HepG2 (cell line): ENCODE data around the gene GSTK1. TPM values are rescaled to one million over a fixed set of nuclear protein-coding genes. Genes with fewer than 3 reads are reported as not detected.

Source experiments
- ATAC-seq: fragments of 200-7000 bp; cut with Tn5 transposase; 3 replicates; pipeline ENCODE4 v1.9.1; 2020; ENCODE audit warnings: mild to moderate bottlenecking, moderate library complexity
- BruUV-seq: library from RNA; stranded (reverse); fragments of 400-500 nt; replicated peaks from 2 replicates; lab custom pipeline; 2021; lab: Mats Ljungman, UMichigan
- CTCF ChIA-PET: fragments of 300-600 bp; formaldehyde crosslinking; extraction: SDS; loops from one replicate; lab custom pipeline; 2021; ENCODE audit warnings: low total read pairs, inconsistent platforms, low intra/inter-chr PET ratio; lab: Yijun Ruan, JAX
- POLR2A ChIA-PET: fragments of 350-600 bp; sonication (Branson Sonifier 250); formaldehyde crosslinking; loops from one replicate; lab custom pipeline; 2020; ENCODE audit warnings: antibody characterized with exemption, inconsistent platforms; lab: Yijun Ruan, JAX
- DNase-seq: peaks from one replicate; pipeline ENCODE4 v3.0.0-alpha.2; 2015; ENCODE audit warnings: low spot score
- FAIRE-seq: peaks from 3 replicates; lab custom pipeline; 2011; peaks lifted over from hg19 to GRCh38; lab: Jason Lieb, UNC
- H2AFZ ChIP-seq: one replicate; pipeline ENCODE4 v1.6.1; 2011; ENCODE audit warnings: low read length, inconsistent platforms
- H3K27ac ChIP-seq: fragments of 300-600 bp; 3 replicates; pipeline ENCODE4 v1.8.0; 2011; ENCODE audit warnings: mixed run types, mild to moderate bottlenecking, mixed read lengths, low read length, inconsistent platforms; ENCODE audit not compliant: insufficient read depth; ENCODE audit errors: extremely low read length
- H3K27me3 ChIP-seq, 2 experiments: fragments of 200-600 bp in 1 of 2; 2 replicates in 1 of 2; 3 replicates in 1 of 2; pipeline versions ENCODE4 v1.6.0 to v1.8.0; 2011; ENCODE audit warnings: low read length in 2 of 2, mild to moderate bottlenecking in 2 of 2, moderate library complexity in 2 of 2, inconsistent platforms in 1 of 2; ENCODE audit not compliant: insufficient read depth in 2 of 2, control insufficient read depth in 1 of 2
- H3K36me3 ChIP-seq, 2 experiments: fragments of 200-600 bp in 1 of 2; replicated peaks in 1 of 2; 2 replicates in 1 of 2; 3 replicates in 1 of 2; pipeline versions ENCODE4 v1.5.1 to v1.8.0; 2011; ENCODE audit warnings: low read length in 2 of 2, inconsistent platforms in 1 of 2; ENCODE audit not compliant: insufficient read depth in 2 of 2, control insufficient read depth in 1 of 2
- H3K4me1 ChIP-seq: 2 replicates; pipeline ENCODE4 v1.5.1; 2012; ENCODE audit warnings: low read length, inconsistent platforms; ENCODE audit not compliant: insufficient read depth
- H3K4me2 ChIP-seq: 2 replicates; pipeline ENCODE4 v1.6.0; 2011; ENCODE audit warnings: low read depth, low read length, inconsistent platforms
- H3K4me3 ChIP-seq, 3 experiments: fragments of 200-600 bp in 1 of 3; sonication (generic), shearing (Covaris generic) in 1 of 3; replicated peaks in 1 of 3; 2 replicates each; pipeline ENCODE4 v1.5.1; 2011 to 2016; ENCODE audit warnings: low read length in 3 of 3, inconsistent platforms in 2 of 3, low read depth in 2 of 3, mild to moderate bottlenecking in 2 of 3, control low read depth in 1 of 3, mixed read lengths in 1 of 3; ENCODE audit not compliant: insufficient read depth in 1 of 3
- H3K79me2 ChIP-seq: one replicate; pipeline ENCODE4 v1.6.1; 2011; ENCODE audit warnings: low read length, inconsistent platforms; ENCODE audit not compliant: insufficient read depth
- H3K9ac ChIP-seq: 2 replicates; pipeline ENCODE4 v1.6.0; 2011; ENCODE audit warnings: mild to moderate bottlenecking, low read depth, low read length, inconsistent platforms; ENCODE audit not compliant: insufficient read depth
- H3K9me3 ChIP-seq: 2 replicates; pipeline ENCODE4 v1.5.1; 2012; ENCODE audit warnings: mild to moderate bottlenecking, low read length
- H4K20me1 ChIP-seq: 2 replicates; pipeline ENCODE4 v1.6.0; 2011; ENCODE audit warnings: inconsistent platforms, mild to moderate bottlenecking, low read length, moderate library complexity; ENCODE audit not compliant: insufficient read depth
- GMEB2 ChIP-seq: IDR thresholded peaks from 2 replicates; pipeline ENCODE4 v1.6.1; 2016; ENCODE audit warnings: missing biosample characterization, missing genetic modification reagents, low read depth
- NCOA5 ChIP-seq: sonication (generic); formaldehyde crosslinking; IDR thresholded peaks from 2 replicates; pipeline ENCODE4 v1.4.0; 2020; ENCODE audit warnings: missing genetic modification reagents
- ZKSCAN8 ChIP-seq: IDR thresholded peaks from 2 replicates; pipeline ENCODE4 v1.6.1; 2016; ENCODE audit warnings: borderline replicate concordance, missing genetic modification reagents, missing compliant biosample characterization
- WGBS: methylation state at CpG from one replicate; pipeline ENCODE4 v1.1.6; 2017; ENCODE audit warnings: low lambda C conversion rate; 5-methylcytosine and 5-hydroxymethylcytosine counted together
- in situ Hi-C: cut with HindIII; loops from 2 replicates; pipeline ENCODE4 v1.10.0; 2017; ENCODE audit warnings: low pct_unique_long_range_greater_than_20kb; ENCODE audit not compliant: extremely low pct_ligation_motif_present
- intact Hi-C: fragments of 100-400 bp; cut with micrococcal nuclease; formaldehyde crosslinking; loops from one replicate; pipeline ENCODE4 v1.10.0; 2022; ENCODE audit not compliant: unreplicated experiment
- polyA plus RNA-seq, 8 experiments: library from polyadenylated mRNA; depleted of rRNA in 3 of 8; stranded (reverse) in 7 of 8; unstranded in 1 of 8; fragments of >200 nt; fragmentation: Illumina TruSeq in 4 of 8; extraction: Trizol in 4 of 8; gene quantifications; 2 replicates each; pipeline versions ENCODE4 v1.2.1 to v1.2.3, GENCODE V29; 2011 to 2016; ENCODE audit warnings: low read depth in 4 of 8, missing spikeins in 1 of 8, mixed read lengths in 1 of 8; ENCODE audit not compliant: insufficient read depth in 1 of 8
- total RNA-seq, 5 experiments: library from RNA; depleted of rRNA; stranded (reverse); fragments of >200 nt; fragmentation: Illumina TruSeq; extraction: Trizol; gene quantifications; 2 replicates each; pipeline ENCODE4 v1.2.3, GENCODE V29; 2016; ENCODE audit warnings: low read depth in 1 of 5
- TF ChIP-seq, protein P1 (sequence below): sonication (generic); formaldehyde crosslinking; IDR thresholded peaks from one replicate; pipeline ENCODE4 v1.5.1; 2020; ENCODE audit warnings: mild to moderate bottlenecking, missing genetic modification reagents; ENCODE audit errors: not compliant biosample characterization

GSTK1 gene
- total and polyA plus RNA-seq, 2 of the 13 experiments (the other 11 are each of a cell fraction or from before 2014, with no cell fraction given): 64.6 to 92.1 TPM

GRCh38 chr7:143221737-143222136 lies 41.5 kb upstream of the GSTK1 start, which contains the start of gene TAS2R40:
TSS of gene TAS2R40 (plus strand) at chr7:143222037. CDS start at chr7:143222079, 42 bp downstream.
- Histone ChIP-seq H3K27ac (no peak within 1 kb of the TSS), H3K4me1 (no peaks in the 10 kb centered on the region), H3K9me3 (no peaks in the 10 kb centered on the region), H3K36me3 (no peaks in the 10 kb centered on the region), H3K4me3 (no peak within 1 kb of the TSS), H4K20me1 (no peaks in the 10 kb centered on the region), H2AFZ (no peak within 1 kb of the TSS), H3K27me3 (0 out of 5 replicates have a peak, but pooled peaks cover 0 to 6% of the 10 kb centered on the region in 2 experiments), H3K9ac (no peak within 1 kb of the TSS), H3K79me2 (no peaks in the 10 kb centered on the region), H3K4me2 (no peak within 1 kb of the TSS)
- BruUV-seq: no TSS peak
- TF ChIP-seq, protein P1, sequence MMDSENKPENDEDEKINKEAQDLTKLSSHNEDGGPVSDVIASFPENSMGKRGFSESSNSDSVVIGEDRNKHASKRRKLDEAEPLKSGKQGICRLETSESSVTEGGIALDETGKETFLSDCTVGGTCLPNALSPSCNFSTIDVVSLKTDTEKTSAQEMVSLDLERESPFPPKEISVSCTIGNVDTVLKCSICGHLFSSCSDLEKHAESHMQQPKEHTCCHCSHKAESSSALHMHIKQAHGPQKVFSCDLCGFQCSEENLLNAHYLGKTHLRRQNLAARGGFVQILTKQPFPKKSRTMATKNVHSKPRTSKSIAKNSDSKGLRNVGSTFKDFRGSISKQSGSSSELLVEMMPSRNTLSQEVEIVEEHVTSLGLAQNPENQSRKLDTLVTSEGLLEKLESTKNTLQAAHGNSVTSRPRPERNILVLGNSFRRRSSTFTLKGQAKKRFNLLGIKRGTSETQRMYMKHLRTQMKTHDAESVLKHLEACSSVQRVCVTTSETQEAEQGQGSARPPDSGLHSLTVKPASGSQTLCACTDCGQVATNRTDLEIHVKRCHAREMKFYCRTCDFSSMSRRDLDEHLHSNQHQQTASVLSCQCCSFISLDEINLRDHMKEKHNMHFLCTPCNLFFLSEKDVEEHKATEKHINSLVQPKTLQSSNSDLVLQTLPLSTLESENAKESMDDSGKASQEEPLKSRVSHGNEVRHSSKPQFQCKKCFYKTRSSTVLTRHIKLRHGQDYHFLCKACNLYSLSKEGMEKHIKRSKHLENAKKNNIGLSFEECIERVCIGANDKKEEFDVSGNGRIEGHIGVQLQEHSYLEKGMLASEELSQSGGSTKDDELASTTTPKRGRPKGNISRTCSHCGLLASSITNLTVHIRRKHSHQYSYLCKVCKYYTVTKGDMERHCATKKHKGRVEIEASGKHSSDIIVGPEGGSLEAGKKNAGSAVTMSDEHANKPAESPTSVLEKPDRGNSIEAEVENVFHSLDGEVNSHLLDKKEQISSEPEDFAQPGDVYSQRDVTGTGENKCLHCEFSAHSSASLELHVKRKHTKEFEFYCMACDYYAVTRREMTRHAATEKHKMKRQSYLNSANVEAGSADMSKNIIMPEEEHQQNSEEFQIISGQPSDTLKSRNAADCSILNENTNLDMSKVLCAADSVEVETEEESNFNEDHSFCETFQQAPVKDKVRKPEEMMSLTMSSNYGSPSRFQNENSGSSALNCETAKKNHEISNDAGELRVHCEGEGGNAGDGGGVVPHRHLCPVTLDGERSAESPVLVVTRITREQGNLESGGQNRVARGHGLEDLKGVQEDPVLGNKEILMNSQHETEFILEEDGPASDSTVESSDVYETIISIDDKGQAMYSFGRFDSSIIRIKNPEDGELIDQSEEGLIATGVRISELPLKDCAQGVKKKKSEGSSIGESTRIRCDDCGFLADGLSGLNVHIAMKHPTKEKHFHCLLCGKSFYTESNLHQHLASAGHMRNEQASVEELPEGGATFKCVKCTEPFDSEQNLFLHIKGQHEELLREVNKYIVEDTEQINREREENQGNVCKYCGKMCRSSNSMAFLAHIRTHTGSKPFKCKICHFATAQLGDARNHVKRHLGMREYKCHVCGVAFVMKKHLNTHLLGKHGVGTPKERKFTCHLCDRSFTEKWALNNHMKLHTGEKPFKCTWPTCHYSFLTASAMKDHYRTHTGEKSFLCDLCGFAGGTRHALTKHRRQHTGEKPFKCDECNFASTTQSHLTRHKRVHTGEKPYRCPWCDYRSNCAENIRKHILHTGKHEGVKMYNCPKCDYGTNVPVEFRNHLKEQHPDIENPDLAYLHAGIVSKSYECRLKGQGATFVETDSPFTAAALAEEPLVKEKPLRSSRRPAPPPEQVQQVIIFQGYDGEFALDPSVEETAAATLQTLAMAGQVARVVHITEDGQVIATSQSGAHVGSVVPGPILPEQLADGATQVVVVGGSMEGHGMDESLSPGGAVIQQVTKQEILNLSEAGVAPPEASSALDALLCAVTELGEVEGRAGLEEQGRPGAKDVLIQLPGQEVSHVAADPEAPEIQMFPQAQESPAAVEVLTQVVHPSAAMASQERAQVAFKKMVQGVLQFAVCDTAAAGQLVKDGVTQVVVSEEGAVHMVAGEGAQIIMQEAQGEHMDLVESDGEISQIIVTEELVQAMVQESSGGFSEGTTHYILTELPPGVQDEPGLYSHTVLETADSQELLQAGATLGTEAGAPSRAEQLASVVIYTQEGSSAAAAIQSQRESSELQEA (CRISPR knock-in tag): no peak
- TF ChIP-seq GMEB2 (CRISPR knock-in tag) (no peak), NCOA5 (CRISPR knock-in tag) (no peak), ZKSCAN8 (CRISPR knock-in tag) (no peak)
- CTCF ChIA-PET: no interaction called here
- intact Hi-C loops (no loop called here), in situ Hi-C loops (no loop called here)
- 28% methylated on average over 3 of the region's 3 CpGs for WGBS
- FAIRE-seq (no peak), DNase-seq (no peak), ATAC-seq (no peak)
- POLR2A ChIA-PET: no interaction called here
